ENCODE data around the gene CARM1. TPM values are rescaled to one million over a fixed set of nuclear protein-coding genes. Genes with fewer than 3 reads are reported as not detected.

CARM1 gene
- total RNA-seq, 4 donors from 2014 or later: 6.4 to 50.4 (median 18.7) TPM

DNA sequence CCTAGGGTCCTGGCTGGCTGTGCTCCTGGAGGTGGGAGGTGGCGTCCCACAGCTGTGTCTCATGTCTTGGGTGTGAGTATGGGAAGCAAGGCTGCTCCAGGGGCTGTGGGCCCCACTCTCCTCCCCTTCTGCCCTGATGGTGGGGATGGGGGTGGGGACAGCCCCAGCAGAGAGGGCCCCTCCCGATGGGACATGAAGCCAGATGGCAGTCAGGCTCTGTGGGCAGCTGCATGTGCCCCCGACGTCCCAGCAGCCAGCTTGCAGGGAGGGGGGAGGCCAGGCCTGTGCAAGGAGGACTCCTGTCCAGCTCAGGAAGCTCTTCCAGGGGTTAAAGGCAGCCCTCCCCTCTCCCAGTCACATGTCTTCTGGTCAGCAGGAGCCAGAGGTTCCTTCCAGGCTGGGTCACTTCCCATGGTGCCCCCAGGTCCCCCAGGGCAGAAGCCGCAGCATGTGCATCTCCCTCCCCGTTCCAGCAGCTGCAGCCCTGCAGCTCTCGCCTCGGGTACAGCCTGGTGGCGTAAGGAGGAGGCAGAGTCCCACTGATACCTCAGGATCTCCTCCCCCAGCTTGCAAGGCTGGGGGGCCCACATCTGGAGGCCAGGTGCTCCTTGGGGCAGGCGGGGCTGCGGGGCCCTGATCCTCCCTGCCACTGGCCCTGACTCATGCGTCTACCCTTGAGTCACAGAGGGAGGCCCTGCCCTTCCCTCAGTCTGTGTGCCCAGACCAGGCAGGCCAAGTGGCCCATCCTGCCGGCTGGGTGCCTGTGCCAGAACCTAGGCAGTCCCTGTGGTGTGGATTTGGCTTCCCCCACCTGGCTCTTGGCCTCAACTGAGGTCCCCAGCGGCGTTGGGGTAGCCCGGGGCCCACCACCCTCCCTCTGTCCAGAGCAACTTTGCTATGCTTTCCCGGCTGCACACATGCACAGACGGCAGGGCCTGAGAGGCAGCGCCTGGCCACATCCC lies 44.1 kb downstream of the CARM1 start:
- Histone ChIP-seq H3K9me3 (no peaks in the 10 kb centered on the region), H3K4me3 (no peak overlapping the region), H3K36me3 (no peaks in the 10 kb centered on the region), H3K27me3 (no peaks in the 10 kb centered on the region), H3K4me1 (no peaks in the 10 kb centered on the region), H3K27ac (no peak overlapping the region)
- DNase-seq: no peak
- no peak for TF ChIP-seq POLR2A (IDR thresholded peaks at IDR 0.05)
- TF ChIP-seq, protein P1, sequence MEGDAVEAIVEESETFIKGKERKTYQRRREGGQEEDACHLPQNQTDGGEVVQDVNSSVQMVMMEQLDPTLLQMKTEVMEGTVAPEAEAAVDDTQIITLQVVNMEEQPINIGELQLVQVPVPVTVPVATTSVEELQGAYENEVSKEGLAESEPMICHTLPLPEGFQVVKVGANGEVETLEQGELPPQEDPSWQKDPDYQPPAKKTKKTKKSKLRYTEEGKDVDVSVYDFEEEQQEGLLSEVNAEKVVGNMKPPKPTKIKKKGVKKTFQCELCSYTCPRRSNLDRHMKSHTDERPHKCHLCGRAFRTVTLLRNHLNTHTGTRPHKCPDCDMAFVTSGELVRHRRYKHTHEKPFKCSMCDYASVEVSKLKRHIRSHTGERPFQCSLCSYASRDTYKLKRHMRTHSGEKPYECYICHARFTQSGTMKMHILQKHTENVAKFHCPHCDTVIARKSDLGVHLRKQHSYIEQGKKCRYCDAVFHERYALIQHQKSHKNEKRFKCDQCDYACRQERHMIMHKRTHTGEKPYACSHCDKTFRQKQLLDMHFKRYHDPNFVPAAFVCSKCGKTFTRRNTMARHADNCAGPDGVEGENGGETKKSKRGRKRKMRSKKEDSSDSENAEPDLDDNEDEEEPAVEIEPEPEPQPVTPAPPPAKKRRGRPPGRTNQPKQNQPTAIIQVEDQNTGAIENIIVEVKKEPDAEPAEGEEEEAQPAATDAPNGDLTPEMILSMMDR (IDR thresholded peaks at IDR 0.05): peak in 1 of 4 experiments; percentile 27
- intact Hi-C loops (cut with DNase I; ENCODE audit: low total_unique reads): no loop called here

DNA sequence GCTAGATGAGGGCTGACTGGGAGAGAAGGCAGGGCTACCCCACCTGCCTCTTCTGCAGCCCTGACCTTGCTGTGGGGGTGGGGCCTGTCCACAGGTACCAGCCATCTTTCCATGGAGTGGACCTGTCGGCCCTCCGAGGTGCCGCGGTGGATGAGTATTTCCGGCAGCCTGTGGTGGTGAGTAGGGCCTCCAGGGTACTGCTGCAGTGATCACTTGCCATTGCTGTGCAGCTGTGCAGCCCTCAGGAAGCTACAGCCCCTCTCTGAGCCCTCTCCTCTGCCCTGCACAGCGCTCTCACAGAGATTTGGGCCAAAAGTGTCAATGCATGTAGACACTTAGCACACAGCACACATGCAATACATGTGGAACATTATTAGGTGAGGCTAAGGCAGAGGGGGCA lies 45.2 kb downstream of the CARM1 start:
- H3K4me1 ChIP-seq: no peaks in the 10 kb centered on the region
- intact Hi-C loops (cut with DNase I; ENCODE audit: low total_unique reads): no loop called here
- no peaks in the 10 kb centered on the region for H3K27me3 ChIP-seq
- H3K27ac ChIP-seq: no peak overlapping the region
- H3K4me3 ChIP-seq: no peak overlapping the region
- H3K9me3 ChIP-seq: no peaks in the 10 kb centered on the region
- no peak for DNase-seq
- no peaks in the 10 kb centered on the region for H3K36me3 ChIP-seq
- no peak for TF ChIP-seq POLR2A (IDR thresholded peaks at IDR 0.05)
- TF ChIP-seq, protein P1 (IDR thresholded peaks at IDR 0.05): no peak

DNA sequence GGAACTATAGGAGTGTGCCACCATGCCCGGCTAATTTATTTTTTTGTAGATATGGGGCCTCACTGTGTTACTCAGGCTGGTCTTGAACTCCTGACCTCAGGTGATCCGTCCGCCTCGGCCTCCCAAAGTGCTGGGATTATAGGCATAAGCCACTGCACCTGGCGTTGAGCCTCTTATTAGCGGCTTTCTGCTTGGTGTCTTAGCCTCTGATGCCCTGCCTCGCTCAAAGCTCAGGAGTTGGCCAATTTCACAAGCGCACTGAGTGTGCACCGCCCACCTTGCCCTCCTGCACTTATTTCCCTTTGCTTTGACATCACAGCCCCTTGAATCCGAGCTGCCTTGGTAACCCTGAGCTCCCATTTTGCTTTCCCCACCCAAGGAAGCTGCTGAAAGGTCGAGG lies 47.0 kb downstream of the CARM1 start:
- H3K36me3 ChIP-seq: no peaks in the 10 kb centered on the region
- intact Hi-C loops (cut with DNase I; ENCODE audit: low total_unique reads): no loop called here
- no peak for TF ChIP-seq POLR2A (IDR thresholded peaks at IDR 0.05)
- TF ChIP-seq, protein P1 (IDR thresholded peaks at IDR 0.05): no peak

DNA sequence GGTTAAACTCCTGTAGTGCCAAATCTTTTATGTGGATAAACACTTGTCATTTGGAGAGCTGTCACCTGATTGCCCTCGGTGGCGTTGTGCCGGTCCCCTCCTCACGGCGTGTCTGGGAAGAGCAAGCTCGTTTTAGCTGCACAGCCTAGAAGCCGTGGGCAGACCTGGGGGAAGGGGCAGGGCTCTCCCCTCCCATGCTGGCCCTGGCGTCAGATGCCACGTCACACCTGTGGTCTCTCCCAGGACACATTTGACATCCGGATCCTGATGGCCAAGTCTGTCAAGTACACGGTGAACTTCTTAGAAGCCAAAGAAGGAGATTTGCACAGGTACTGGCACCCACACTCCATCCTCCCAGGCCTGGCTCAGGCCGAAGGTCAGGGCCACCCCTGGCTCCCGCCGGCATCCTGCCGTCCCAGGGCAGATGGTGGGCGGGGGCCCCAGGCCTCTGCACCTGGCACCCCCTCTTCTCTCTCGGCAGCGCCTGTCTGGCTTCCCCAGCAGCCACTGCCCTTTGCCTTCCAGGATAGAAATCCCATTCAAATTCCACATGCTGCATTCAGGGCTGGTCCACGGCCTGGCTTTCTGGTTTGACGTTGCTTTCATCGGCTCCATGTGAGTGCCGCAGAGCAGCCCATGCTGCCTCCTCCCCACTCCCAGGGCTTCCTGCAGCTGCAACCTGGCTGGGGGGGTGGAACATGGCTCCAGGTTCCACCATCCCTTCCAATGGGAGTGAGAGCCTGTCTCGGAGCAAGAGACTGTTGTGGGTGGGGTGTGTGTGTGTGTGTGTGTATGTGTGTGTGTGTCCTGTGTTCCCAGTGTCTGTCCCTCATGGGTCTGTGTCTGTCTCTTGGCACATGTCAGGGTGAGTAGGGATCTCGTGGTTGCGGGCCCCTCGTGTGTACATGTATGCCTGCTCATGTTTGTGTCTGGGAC lies 48.3 kb downstream of the CARM1 start:
- no peaks in the 10 kb centered on the region for H3K9me3 ChIP-seq
- no peak for TF ChIP-seq POLR2A (IDR thresholded peaks at IDR 0.05)
- TF ChIP-seq, protein P1 (IDR thresholded peaks at IDR 0.05): no peak
- no peak for DNase-seq
- H3K27me3 ChIP-seq: no peaks in the 10 kb centered on the region
- no peaks in the 10 kb centered on the region for H3K36me3 ChIP-seq
- no peaks in the 10 kb centered on the region for H3K4me1 ChIP-seq
- no peak overlapping the region for H3K4me3 ChIP-seq
- intact Hi-C loops (cut with DNase I; ENCODE audit: low total_unique reads): no loop called here
- no peak overlapping the region for H3K27ac ChIP-seq

More for the DNA sequence above, 47.0 kb downstream of the CARM1 start:
- H3K27ac ChIP-seq: no peak overlapping the region
- H3K4me3 ChIP-seq: no peak overlapping the region
- no peaks in the 10 kb centered on the region for H3K27me3 ChIP-seq
- no peaks in the 10 kb centered on the region for H3K9me3 ChIP-seq
- no peaks in the 10 kb centered on the region for H3K4me1 ChIP-seq
- DNase-seq: no peak
